ENCODE results near the gene SETX.

Gene SETX

DNA sequence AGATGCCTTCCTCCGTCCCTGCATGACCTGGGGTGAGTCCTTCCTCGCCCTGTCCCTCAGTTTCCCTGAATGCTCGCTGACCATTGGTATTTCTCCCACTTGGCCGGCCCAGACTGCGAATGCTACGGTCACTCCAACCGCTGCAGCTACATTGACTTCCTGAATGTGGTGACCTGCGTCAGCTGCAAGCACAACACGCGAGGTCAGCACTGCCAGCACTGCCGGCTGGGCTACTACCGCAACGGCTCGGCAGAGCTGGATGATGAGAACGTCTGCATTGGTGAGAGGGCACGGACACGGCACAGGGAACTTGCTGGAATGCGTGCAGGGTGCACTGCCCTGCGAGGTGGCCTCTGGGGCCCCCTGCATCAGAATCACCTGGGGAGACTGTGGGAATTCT, 115.8 kb downstream of the SETX start:
- TF ChIP-seq, protein P1, sequence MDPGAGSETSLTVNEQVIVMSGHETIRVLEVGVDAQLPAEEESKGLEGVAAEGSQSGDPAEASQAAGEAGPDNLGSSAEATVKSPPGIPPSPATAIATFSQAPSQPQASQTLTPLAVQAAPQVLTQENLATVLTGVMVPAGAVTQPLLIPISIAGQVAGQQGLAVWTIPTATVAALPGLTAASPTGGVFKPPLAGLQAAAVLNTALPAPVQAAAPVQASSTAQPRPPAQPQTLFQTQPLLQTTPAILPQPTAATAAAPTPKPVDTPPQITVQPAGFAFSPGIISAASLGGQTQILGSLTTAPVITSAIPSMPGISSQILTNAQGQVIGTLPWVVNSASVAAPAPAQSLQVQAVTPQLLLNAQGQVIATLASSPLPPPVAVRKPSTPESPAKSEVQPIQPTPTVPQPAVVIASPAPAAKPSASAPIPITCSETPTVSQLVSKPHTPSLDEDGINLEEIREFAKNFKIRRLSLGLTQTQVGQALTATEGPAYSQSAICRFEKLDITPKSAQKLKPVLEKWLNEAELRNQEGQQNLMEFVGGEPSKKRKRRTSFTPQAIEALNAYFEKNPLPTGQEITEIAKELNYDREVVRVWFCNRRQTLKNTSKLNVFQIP (CRISPR knock-in tag; IDR thresholded peaks at IDR 0.05; ENCODE audit: borderline replicate concordance, low read depth) = no peak
- TF ChIP-seq ARNTL (CRISPR knock-in tag; IDR thresholded peaks at IDR 0.05; ENCODE audit: borderline replicate concordance, low read depth) = no peak
- no peak for TF ChIP-seq ZC3H10 (CRISPR knock-in tag; IDR thresholded peaks at IDR 0.05)
- no peak for TF ChIP-seq ZNF8 (CRISPR knock-in tag; IDR thresholded peaks at IDR 0.05)
- TF ChIP-seq BACH2 (CRISPR knock-in tag; IDR thresholded peaks at IDR 0.05; ENCODE audit: borderline replicate concordance) = no peak
- no peak for TF ChIP-seq PPARA (CRISPR knock-in tag; IDR thresholded peaks at IDR 0.05; ENCODE audit: borderline replicate concordance)
- no peak for TF ChIP-seq ESRRG (CRISPR knock-in tag; IDR thresholded peaks at IDR 0.05)
- no peak for TF ChIP-seq TOX (CRISPR knock-in tag; IDR thresholded peaks at IDR 0.05; ENCODE audit: borderline replicate concordance)
- TF ChIP-seq, protein P2, sequence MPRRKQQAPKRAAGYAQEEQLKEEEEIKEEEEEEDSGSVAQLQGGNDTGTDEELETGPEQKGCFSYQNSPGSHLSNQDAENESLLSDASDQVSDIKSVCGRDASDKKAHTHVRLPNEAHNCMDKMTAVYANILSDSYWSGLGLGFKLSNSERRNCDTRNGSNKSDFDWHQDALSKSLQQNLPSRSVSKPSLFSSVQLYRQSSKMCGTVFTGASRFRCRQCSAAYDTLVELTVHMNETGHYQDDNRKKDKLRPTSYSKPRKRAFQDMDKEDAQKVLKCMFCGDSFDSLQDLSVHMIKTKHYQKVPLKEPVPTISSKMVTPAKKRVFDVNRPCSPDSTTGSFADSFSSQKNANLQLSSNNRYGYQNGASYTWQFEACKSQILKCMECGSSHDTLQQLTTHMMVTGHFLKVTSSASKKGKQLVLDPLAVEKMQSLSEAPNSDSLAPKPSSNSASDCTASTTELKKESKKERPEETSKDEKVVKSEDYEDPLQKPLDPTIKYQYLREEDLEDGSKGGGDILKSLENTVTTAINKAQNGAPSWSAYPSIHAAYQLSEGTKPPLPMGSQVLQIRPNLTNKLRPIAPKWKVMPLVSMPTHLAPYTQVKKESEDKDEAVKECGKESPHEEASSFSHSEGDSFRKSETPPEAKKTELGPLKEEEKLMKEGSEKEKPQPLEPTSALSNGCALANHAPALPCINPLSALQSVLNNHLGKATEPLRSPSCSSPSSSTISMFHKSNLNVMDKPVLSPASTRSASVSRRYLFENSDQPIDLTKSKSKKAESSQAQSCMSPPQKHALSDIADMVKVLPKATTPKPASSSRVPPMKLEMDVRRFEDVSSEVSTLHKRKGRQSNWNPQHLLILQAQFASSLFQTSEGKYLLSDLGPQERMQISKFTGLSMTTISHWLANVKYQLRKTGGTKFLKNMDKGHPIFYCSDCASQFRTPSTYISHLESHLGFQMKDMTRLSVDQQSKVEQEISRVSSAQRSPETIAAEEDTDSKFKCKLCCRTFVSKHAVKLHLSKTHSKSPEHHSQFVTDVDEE (CRISPR knock-in tag; IDR thresholded peaks at IDR 0.05) = no peak
- TF ChIP-seq CSDC2 (CRISPR knock-in tag; IDR thresholded peaks at IDR 0.05) = no peak
- TF ChIP-seq RARB (CRISPR knock-in tag; IDR thresholded peaks at IDR 0.05) = no peak
- TF ChIP-seq ISL1 (CRISPR knock-in tag; IDR thresholded peaks at IDR 0.05) = no peak
- ATAC-seq = no peak

DNA sequence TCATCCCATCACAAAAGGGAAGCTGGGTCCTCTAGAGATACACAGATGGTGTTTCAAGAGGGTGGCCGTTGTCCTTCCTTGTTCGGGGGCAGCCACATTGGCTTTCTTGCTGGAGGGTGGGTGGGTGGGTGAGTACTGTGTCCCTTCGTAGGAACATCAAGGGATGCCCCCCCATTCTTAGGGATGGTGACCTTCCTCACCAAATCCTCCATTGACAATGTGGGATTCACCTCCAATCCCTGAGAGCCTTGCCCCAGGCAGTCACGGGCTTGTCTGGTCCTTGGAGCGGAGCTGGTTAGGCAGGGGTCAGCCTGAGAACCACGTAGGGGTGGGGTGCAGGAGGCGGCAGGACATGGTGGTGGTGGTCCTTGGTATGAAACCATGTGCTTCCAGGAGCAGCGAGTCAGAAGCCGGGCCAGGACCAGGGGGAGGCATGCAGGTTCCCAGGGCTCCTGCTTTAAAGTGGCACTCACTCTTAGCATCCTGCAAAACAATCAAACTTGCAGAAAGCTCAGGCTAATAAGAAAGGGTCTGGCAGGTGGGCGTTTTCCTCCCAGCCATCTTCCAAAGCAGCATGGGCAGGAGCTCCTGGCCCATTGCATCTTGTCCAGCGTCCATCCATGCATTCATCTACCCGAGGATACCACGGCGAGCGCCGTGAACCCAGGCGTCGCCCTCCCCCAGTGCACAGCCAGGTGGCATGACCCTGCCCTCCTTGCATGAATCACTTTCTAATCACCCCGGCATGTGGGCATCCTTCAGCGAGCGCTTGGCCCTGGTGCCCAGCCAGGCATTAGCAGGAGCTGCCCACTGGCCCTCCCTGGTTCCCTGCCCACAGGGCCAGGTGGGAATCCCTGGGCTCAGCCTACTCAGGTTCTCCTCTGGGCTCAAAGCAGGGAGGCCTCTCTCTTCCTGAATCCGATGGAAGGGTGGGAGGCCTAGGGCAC, 116.5 kb downstream of the SETX start:
- ATAC-seq = no peak
- no peak for TF ChIP-seq ZNF70 (CRISPR knock-in tag; IDR thresholded peaks at IDR 0.05)
- no peak for TF ChIP-seq CSDC2 (CRISPR knock-in tag; IDR thresholded peaks at IDR 0.05)
- no peak for TF ChIP-seq TOX (CRISPR knock-in tag; IDR thresholded peaks at IDR 0.05; ENCODE audit: borderline replicate concordance)
- no peak for TF ChIP-seq ARNTL (CRISPR knock-in tag; IDR thresholded peaks at IDR 0.05; ENCODE audit: borderline replicate concordance, low read depth)
- TF ChIP-seq GLIS3 (CRISPR knock-in tag; IDR thresholded peaks at IDR 0.05) = no peak
- TF ChIP-seq TCF4 (CRISPR knock-in tag; IDR thresholded peaks at IDR 0.05; ENCODE audit: borderline replicate concordance) = no peak
- no peak for TF ChIP-seq BACH2 (CRISPR knock-in tag; IDR thresholded peaks at IDR 0.05; ENCODE audit: borderline replicate concordance)
- TF ChIP-seq, protein P3, sequence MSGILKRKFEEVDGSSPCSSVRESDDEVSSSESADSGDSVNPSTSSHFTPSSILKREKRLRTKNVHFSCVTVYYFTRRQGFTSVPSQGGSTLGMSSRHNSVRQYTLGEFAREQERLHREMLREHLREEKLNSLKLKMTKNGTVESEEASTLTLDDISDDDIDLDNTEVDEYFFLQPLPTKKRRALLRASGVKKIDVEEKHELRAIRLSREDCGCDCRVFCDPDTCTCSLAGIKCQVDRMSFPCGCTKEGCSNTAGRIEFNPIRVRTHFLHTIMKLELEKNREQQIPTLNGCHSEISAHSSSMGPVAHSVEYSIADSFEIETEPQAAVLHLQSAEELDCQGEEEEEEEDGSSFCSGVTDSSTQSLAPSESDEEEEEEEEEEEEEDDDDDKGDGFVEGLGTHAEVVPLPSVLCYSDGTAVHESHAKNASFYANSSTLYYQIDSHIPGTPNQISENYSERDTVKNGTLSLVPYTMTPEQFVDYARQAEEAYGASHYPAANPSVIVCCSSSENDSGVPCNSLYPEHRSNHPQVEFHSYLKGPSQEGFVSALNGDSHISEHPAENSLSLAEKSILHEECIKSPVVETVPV (CRISPR knock-in tag; IDR thresholded peaks at IDR 0.05) = no peak
- TF ChIP-seq, protein P2 (CRISPR knock-in tag; IDR thresholded peaks at IDR 0.05) = no peak
- TF ChIP-seq ZFP3 (CRISPR knock-in tag; IDR thresholded peaks at IDR 0.05) = no peak
- TF ChIP-seq ISL1 (CRISPR knock-in tag; IDR thresholded peaks at IDR 0.05) = no peak
- no peak for TF ChIP-seq SNAI2 (CRISPR knock-in tag; IDR thresholded peaks at IDR 0.05)
- TF ChIP-seq, protein P4, sequence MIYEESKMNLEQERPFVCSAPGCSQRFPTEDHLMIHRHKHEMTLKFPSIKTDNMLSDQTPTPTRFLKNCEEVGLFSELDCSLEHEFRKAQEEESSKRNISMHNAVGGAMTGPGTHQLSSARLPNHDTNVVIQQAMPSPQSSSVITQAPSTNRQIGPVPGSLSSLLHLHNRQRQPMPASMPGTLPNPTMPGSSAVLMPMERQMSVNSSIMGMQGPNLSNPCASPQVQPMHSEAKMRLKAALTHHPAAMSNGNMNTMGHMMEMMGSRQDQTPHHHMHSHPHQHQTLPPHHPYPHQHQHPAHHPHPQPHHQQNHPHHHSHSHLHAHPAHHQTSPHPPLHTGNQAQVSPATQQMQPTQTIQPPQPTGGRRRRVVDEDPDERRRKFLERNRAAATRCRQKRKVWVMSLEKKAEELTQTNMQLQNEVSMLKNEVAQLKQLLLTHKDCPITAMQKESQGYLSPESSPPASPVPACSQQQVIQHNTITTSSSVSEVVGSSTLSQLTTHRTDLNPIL (CRISPR knock-in tag; IDR thresholded peaks at IDR 0.05; ENCODE audit: low read depth) = no peak
- no peak for TF ChIP-seq ZNF565 (CRISPR knock-in tag; conservative IDR thresholded peaks at IDR 0.05; ENCODE audit: low read depth)
- TF ChIP-seq RARB (CRISPR knock-in tag; IDR thresholded peaks at IDR 0.05) = no peak
- no peak for TF ChIP-seq ZNF8 (CRISPR knock-in tag; IDR thresholded peaks at IDR 0.05)
